ENCODE results near the gene ALDH1A3.

The ALDH1A3 gene

GRCh38 chr15:100881573-100882336 lies 2.1 kb downstream of the ALDH1A3 start:
- no peaks in the 10 kb centered on the region for H3K36me3 ChIP-seq (ENCODE audit: control insufficient read depth, insufficient read depth, low read length)
- H3K27ac ChIP-seq (ENCODE audit: insufficient read depth, low read length, poor library complexity, severe bottlenecking): no peak overlapping the region
- DNase-seq: no peak
- no peaks in the 10 kb centered on the region for H3K4me1 ChIP-seq (ENCODE audit: control insufficient read depth, insufficient read depth, low read length, poor library complexity, severe bottlenecking)
- peaks cover 16% of the 10 kb centered on the region for H3K27me3 ChIP-seq (replicated peaks; ENCODE audit: control insufficient read depth, insufficient read depth, low read length, poor library complexity, severe bottlenecking)
- no peaks in the 10 kb centered on the region for H3K9me3 ChIP-seq (ENCODE audit: control insufficient read depth, low read length)
- H3K4me3 ChIP-seq (ENCODE audit: insufficient read depth, low read depth, low read length, poor library complexity, severe bottlenecking): no peak overlapping the region

GRCh38 chr15:100885116-100885515 lies 5.5 kb downstream of the ALDH1A3 start:
- Histone ChIP-seq H3K9me3 (ENCODE audit: control insufficient read depth, low read length) (no peaks in the 10 kb centered on the region), H3K36me3 (ENCODE audit: control insufficient read depth, insufficient read depth, low read length) (no peaks in the 10 kb centered on the region), H3K4me3 (ENCODE audit: insufficient read depth, low read depth, low read length, poor library complexity, severe bottlenecking) (no peak overlapping the region), H3K27me3 (replicated peaks; ENCODE audit: control insufficient read depth, insufficient read depth, low read length, poor library complexity, severe bottlenecking) (peaks cover 8% of the 10 kb centered on the region), H3K4me1 (ENCODE audit: control insufficient read depth, insufficient read depth, low read length, poor library complexity, severe bottlenecking) (no peaks in the 10 kb centered on the region), H3K27ac (ENCODE audit: insufficient read depth, low read length, poor library complexity, severe bottlenecking) (no peak overlapping the region)
- DNase-seq: no peak

- Histone ChIP-seq H3K36me3 (ENCODE audit: control insufficient read depth, insufficient read depth, low read length) (no peaks in the 10 kb centered on the region), H3K4me3 (ENCODE audit: insufficient read depth, low read depth, low read length, poor library complexity, severe bottlenecking) (no peak overlapping the region), H3K27me3 (replicated peaks; ENCODE audit: control insufficient read depth, insufficient read depth, low read length, poor library complexity, severe bottlenecking) (peaks cover under 1% of the 10 kb centered on the region), H3K9me3 (ENCODE audit: control insufficient read depth, low read length) (no peaks in the 10 kb centered on the region), H3K4me1 (ENCODE audit: control insufficient read depth, insufficient read depth, low read length, poor library complexity, severe bottlenecking) (no peaks in the 10 kb centered on the region), H3K27ac (ENCODE audit: insufficient read depth, low read length, poor library complexity, severe bottlenecking) (no peak overlapping the region)
- DNase-seq: no peak
Measured at GRCh38 chr15:100885811-100886210, 6.2 kb downstream of the ALDH1A3 start.

GRCh38 chr15:100887211-100887913 lies 7.7 kb downstream of the ALDH1A3 start:
- H3K36me3 ChIP-seq (ENCODE audit: control insufficient read depth, insufficient read depth, low read length): no peaks in the 10 kb centered on the region
- no peaks in the 10 kb centered on the region for H3K4me1 ChIP-seq (ENCODE audit: control insufficient read depth, insufficient read depth, low read length, poor library complexity, severe bottlenecking)
- H3K27ac ChIP-seq (ENCODE audit: insufficient read depth, low read length, poor library complexity, severe bottlenecking): no peak overlapping the region
- no peak for DNase-seq
- no peaks in the 10 kb centered on the region for H3K9me3 ChIP-seq (ENCODE audit: control insufficient read depth, low read length)
- H3K4me3 ChIP-seq (ENCODE audit: insufficient read depth, low read depth, low read length, poor library complexity, severe bottlenecking): no peak overlapping the region
- H3K27me3 ChIP-seq (replicated peaks; ENCODE audit: control insufficient read depth, insufficient read depth, low read length, poor library complexity, severe bottlenecking): peaks cover 7% of the 10 kb centered on the region

GRCh38 chr15:100889385-100890050 lies 9.9 kb downstream of the ALDH1A3 start:
- no peaks in the 10 kb centered on the region for H3K9me3 ChIP-seq (ENCODE audit: control insufficient read depth, low read length)
- no peaks in the 10 kb centered on the region for H3K4me1 ChIP-seq (ENCODE audit: control insufficient read depth, insufficient read depth, low read length, poor library complexity, severe bottlenecking)
- H3K27ac ChIP-seq (ENCODE audit: insufficient read depth, low read length, poor library complexity, severe bottlenecking): no peak overlapping the region
- H3K36me3 ChIP-seq (ENCODE audit: control insufficient read depth, insufficient read depth, low read length): no peaks in the 10 kb centered on the region
- DNase-seq: no peak
- H3K4me3 ChIP-seq (ENCODE audit: insufficient read depth, low read depth, low read length, poor library complexity, severe bottlenecking): no peak overlapping the region
- H3K27me3 ChIP-seq (replicated peaks; ENCODE audit: control insufficient read depth, insufficient read depth, low read length, poor library complexity, severe bottlenecking): peaks cover 7% of the 10 kb centered on the region

GRCh38 chr15:100890051-100890720 lies 10.6 kb downstream of the ALDH1A3 start:
- Histone ChIP-seq H3K27ac (ENCODE audit: insufficient read depth, low read length, poor library complexity, severe bottlenecking) (no peak overlapping the region), H3K36me3 (ENCODE audit: control insufficient read depth, insufficient read depth, low read length) (no peaks in the 10 kb centered on the region), H3K9me3 (ENCODE audit: control insufficient read depth, low read length) (no peaks in the 10 kb centered on the region), H3K4me1 (ENCODE audit: control insufficient read depth, insufficient read depth, low read length, poor library complexity, severe bottlenecking) (no peaks in the 10 kb centered on the region), H3K27me3 (replicated peaks; ENCODE audit: control insufficient read depth, insufficient read depth, low read length, poor library complexity, severe bottlenecking) (peaks cover 7% of the 10 kb centered on the region), H3K4me3 (ENCODE audit: insufficient read depth, low read depth, low read length, poor library complexity, severe bottlenecking) (no peak overlapping the region)
- no peak for DNase-seq

- H3K36me3 ChIP-seq (ENCODE audit: control insufficient read depth, insufficient read depth, low read length): no peaks in the 10 kb centered on the region
Measured at GRCh38 chr15:100890850-100891249, 11.2 kb downstream of the ALDH1A3 start.

GRCh38 chr15:100891307-100892012 lies 11.8 kb downstream of the ALDH1A3 start:
- Histone ChIP-seq H3K9me3 (ENCODE audit: control insufficient read depth, low read length) (no peaks in the 10 kb centered on the region), H3K4me1 (ENCODE audit: control insufficient read depth, insufficient read depth, low read length, poor library complexity, severe bottlenecking) (no peaks in the 10 kb centered on the region), H3K4me3 (ENCODE audit: insufficient read depth, low read depth, low read length, poor library complexity, severe bottlenecking) (no peak overlapping the region), H3K27ac (ENCODE audit: insufficient read depth, low read length, poor library complexity, severe bottlenecking) (no peak overlapping the region), H3K27me3 (replicated peaks; ENCODE audit: control insufficient read depth, insufficient read depth, low read length, poor library complexity, severe bottlenecking) (peaks cover 7% of the 10 kb centered on the region), H3K36me3 (ENCODE audit: control insufficient read depth, insufficient read depth, low read length) (no peaks in the 10 kb centered on the region)
- no peak for DNase-seq

More at GRCh38 chr15:100890850-100891249, 11.2 kb downstream of the ALDH1A3 start:
- Histone ChIP-seq H3K27me3 (replicated peaks; ENCODE audit: control insufficient read depth, insufficient read depth, low read length, poor library complexity, severe bottlenecking) (peaks cover 7% of the 10 kb centered on the region), H3K4me1 (ENCODE audit: control insufficient read depth, insufficient read depth, low read length, poor library complexity, severe bottlenecking) (no peaks in the 10 kb centered on the region), H3K4me3 (ENCODE audit: insufficient read depth, low read depth, low read length, poor library complexity, severe bottlenecking) (no peak overlapping the region), H3K27ac (ENCODE audit: insufficient read depth, low read length, poor library complexity, severe bottlenecking) (no peak overlapping the region), H3K9me3 (ENCODE audit: control insufficient read depth, low read length) (no peaks in the 10 kb centered on the region)
- no peak for DNase-seq

- no peaks in the 10 kb centered on the region for H3K36me3 ChIP-seq (ENCODE audit: control insufficient read depth, insufficient read depth, low read length)
- no peak overlapping the region for H3K27ac ChIP-seq (ENCODE audit: insufficient read depth, low read length, poor library complexity, severe bottlenecking)
Measured at GRCh38 chr15:100892013-100892355, 12.4 kb downstream of the ALDH1A3 start.

More at GRCh38 chr15:100892013-100892355, 12.4 kb downstream of the ALDH1A3 start:
- DNase-seq: no peak
- Histone ChIP-seq H3K9me3 (ENCODE audit: control insufficient read depth, low read length) (no peaks in the 10 kb centered on the region), H3K27me3 (replicated peaks; ENCODE audit: control insufficient read depth, insufficient read depth, low read length, poor library complexity, severe bottlenecking) (peaks cover 7% of the 10 kb centered on the region), H3K4me1 (ENCODE audit: control insufficient read depth, insufficient read depth, low read length, poor library complexity, severe bottlenecking) (no peaks in the 10 kb centered on the region), H3K4me3 (ENCODE audit: insufficient read depth, low read depth, low read length, poor library complexity, severe bottlenecking) (no peak overlapping the region)
